SIG-M5 (cell line): ENCODE data around the gene PANX3.
"Not testable (repeated sequence)": the region's sequence is repeated elsewhere in the genome, so short reads cannot be mapped to it uniquely, and the experiment has no call there.

ENCODE experiments used
- DNase-seq: peaks from one replicate; lab custom pipeline; 2025; lab: John Stamatoyannopoulos, UW

The PANX3 gene

GRCh38 chr11:124611064-124611463 is at the start of gene PANX3:
Gene PANX3 (plus strand): TSS chr11:124611428. CDS start chr11:124611557, 129 bp downstream.
- no peak for DNase-seq

GRCh38 chr11:124569697-124570096 is 41.5 kb upstream of the PANX3 start, which contains the start of gene OR8A1:
Gene OR8A1 (plus strand): TSS chr11:124569997. CDS start chr11:124570120, 123 bp downstream.
- DNase-seq, result no peak

GRCh38 chr11:124570160-124570559 is 41.1 kb upstream of the PANX3 start:
- no peak for DNase-seq

GRCh38 chr11:124577716-124578427 is 33.4 kb upstream of the PANX3 start:
- no peak for DNase-seq

GRCh38 chr11:124578761-124579160 is 32.5 kb upstream of the PANX3 start:
- no peak for DNase-seq

GRCh38 chr11:124581817-124582216 is 29.4 kb upstream of the PANX3 start:
- no peak for DNase-seq

GRCh38 chr11:124582565-124582964 is 28.7 kb upstream of the PANX3 start:
- no peak for DNase-seq

GRCh38 chr11:124583781-124584180 is 27.4 kb upstream of the PANX3 start:
- DNase-seq, result no peak

GRCh38 chr11:124584681-124585372 is 26.4 kb upstream of the PANX3 start:
- DNase-seq, result no peak

GRCh38 chr11:124586238-124586860 is 24.9 kb upstream of the PANX3 start:
- DNase-seq, result no peak

- no peak for DNase-seq
Observed at GRCh38 chr11:124591430-124591829, 19.8 kb upstream of the PANX3 start.

GRCh38 chr11:124592627-124593026 is 18.6 kb upstream of the PANX3 start:
- no peak for DNase-seq

- no peak for DNase-seq
Observed at GRCh38 chr11:124595302-124595701, 15.9 kb upstream of the PANX3 start.

- no peak for DNase-seq
Observed at GRCh38 chr11:124597626-124598025, 13.6 kb upstream of the PANX3 start.

GRCh38 chr11:124600621-124601320 is 10.5 kb upstream of the PANX3 start:
- DNase-seq, result no peak

GRCh38 chr11:124602193-124602592 is 9.0 kb upstream of the PANX3 start:
- DNase-seq, result no peak

- not testable (repeated sequence) for DNase-seq
Observed at GRCh38 chr11:124602723-124603122, 8.5 kb upstream of the PANX3 start.

GRCh38 chr11:124605719-124606118 is 5.5 kb upstream of the PANX3 start:
- no peak for DNase-seq

GRCh38 chr11:124608147-124608546 is 3.1 kb upstream of the PANX3 start:
- DNase-seq, result no peak

- DNase-seq, result no peak
Observed at GRCh38 chr11:124610295-124610694, 933 bp upstream of the PANX3 start.

GRCh38 chr11:124612045-124612444 is 817 bp downstream of the PANX3 start:
- no peak for DNase-seq

- no peak for DNase-seq
Observed at GRCh38 chr11:124612567-124613246, 1.5 kb downstream of the PANX3 start.
